ENCODE results near the gene LMCD1. TPM values are rescaled to one million over a fixed set of nuclear protein-coding genes. Genes with fewer than 3 reads are reported as not detected.

LMCD1 gene
- total RNA-seq, 1 donor from 2014 or later = 9.5 TPM

DNA sequence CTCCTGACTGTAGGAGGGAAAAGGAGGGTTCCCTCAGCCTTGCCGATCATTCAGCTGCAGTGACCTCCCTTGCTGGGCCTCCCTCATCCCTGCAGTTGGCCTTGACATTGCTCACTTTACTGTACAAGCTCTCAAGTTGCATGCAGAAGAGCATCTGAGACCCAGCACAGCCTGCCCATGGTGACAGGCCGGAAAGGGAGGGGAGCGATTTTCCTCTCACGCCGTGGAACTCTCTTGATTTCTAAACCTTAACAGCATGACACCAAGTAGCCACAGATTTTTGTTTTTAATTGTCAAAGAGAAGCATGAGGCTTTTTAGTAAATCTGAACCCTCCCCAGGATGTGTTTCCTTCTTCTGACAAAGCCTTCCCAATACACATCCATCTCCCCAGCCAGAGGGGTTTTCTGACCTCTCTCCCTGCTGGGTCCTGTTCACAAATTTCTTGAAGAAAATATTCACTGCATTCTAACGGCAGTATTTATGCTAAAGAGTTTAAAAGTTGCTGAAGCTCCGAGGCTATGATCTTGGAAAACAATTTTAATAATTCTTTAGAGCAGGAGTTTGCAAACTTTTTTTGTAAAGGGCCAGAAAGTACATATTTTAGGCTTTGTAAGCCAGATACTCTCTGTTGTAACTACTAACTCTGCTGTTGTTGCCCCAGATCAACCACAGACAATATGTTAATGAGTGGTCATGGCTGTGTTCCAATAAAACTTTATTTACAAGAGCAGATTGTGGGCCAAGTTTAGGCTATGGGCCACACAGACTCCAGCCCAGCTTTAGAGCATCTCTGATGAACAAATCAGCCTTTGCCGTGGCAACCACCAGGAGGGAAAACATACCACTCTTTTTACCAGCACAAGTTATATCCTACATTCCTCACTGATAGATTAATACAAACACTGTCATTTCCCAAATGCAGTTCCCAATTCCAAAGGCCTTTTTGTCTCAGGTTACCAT, 34.8 kb downstream of the LMCD1 start:
- Mint-ChIP-seq H3K27ac (ENCODE audit: unreplicated experiment) (no peak overlapping the region), H3K36me3 (ENCODE audit: low read depth, unreplicated experiment) (peaks cover 8% of the 10 kb centered on the region)
- DNase-seq (ENCODE audit: low spot score) = no peak

DNA sequence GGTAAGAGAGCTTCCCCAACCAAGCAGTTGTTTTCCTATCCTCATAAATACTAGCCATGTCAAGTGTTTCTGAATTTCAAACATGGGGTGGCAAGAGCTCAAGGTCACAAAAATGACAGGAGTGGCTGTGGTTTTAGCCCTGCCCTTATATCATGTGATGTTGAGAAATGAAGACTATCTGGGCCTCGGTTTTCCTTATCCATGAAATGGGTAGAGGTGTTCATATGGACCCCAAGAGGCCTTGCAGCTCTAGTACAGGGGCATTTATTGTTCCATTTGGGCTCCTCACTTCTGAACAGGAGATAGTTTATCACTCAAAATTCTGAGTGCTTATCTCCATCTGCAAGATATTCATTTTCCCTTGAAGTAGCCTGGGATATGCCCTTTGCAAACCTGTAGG, 35.8 kb downstream of the LMCD1 start:
- peaks cover 8% of the 10 kb centered on the region for H3K36me3 Mint-ChIP-seq (ENCODE audit: low read depth, unreplicated experiment)
- no peak for DNase-seq (ENCODE audit: low spot score)
- peaks cover 9% of the 10 kb centered on the region for H3K27me3 Mint-ChIP-seq (ENCODE audit: unreplicated experiment)
- H3K4me3 Mint-ChIP-seq (ENCODE audit: unreplicated experiment) = no peak overlapping the region
- no peak for TF ChIP-seq CTCF (IDR thresholded peaks at IDR 0.05; ENCODE audit: unreplicated experiment)
- no peaks in the 10 kb centered on the region for H3K9me3 Mint-ChIP-seq (ENCODE audit: unreplicated experiment)
- peaks cover 39% of the 10 kb centered on the region for H3K4me1 Mint-ChIP-seq (ENCODE audit: unreplicated experiment)
- no peak overlapping the region for H3K27ac Mint-ChIP-seq (ENCODE audit: unreplicated experiment)

More for the DNA sequence above, 34.8 kb downstream of the LMCD1 start:
- TF ChIP-seq CTCF (IDR thresholded peaks at IDR 0.05; ENCODE audit: unreplicated experiment) = no peak
- Mint-ChIP-seq H3K27me3 (ENCODE audit: unreplicated experiment) (peaks cover 8% of the 10 kb centered on the region), H3K4me3 (ENCODE audit: unreplicated experiment) (no peak overlapping the region), H3K9me3 (ENCODE audit: unreplicated experiment) (no peaks in the 10 kb centered on the region), H3K4me1 (ENCODE audit: unreplicated experiment) (peaks cover 35% of the 10 kb centered on the region)

- Mint-ChIP-seq H3K4me1 (ENCODE audit: unreplicated experiment) (peaks cover 45% of the 10 kb centered on the region), H3K27me3 (ENCODE audit: unreplicated experiment) (peaks cover 9% of the 10 kb centered on the region), H3K36me3 (ENCODE audit: low read depth, unreplicated experiment) (peaks cover 8% of the 10 kb centered on the region), H3K9me3 (ENCODE audit: unreplicated experiment) (no peaks in the 10 kb centered on the region), H3K4me3 (ENCODE audit: unreplicated experiment) (no peak overlapping the region), H3K27ac (ENCODE audit: unreplicated experiment) (no peak overlapping the region)
- TF ChIP-seq CTCF (IDR thresholded peaks at IDR 0.05; ENCODE audit: unreplicated experiment) = no peak
- DNase-seq (ENCODE audit: low spot score) = no peak
Measured at GRCh38 chr3:8538223-8538622, 36.6 kb downstream of the LMCD1 start.

DNA sequence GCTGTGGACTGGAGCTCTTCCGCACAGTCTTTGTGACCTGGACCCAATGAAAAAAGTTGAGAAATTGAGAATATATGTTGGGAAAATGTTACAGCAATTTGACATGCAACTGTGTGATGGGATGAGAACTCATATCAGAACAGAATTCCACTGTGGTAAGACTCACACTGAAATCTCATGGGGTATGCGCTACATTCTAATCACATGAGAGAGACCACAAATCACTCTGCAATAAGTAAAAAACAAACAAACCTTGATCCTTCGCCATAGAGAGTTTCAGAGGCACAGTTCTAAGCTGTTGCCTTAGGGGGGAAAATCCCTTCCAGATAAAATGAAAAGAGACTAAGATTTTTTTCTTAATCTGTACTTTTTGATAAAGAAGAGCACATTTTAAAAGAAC, 37.3 kb downstream of the LMCD1 start:
- Mint-ChIP-seq H3K4me1 (ENCODE audit: unreplicated experiment) (peaks cover 46% of the 10 kb centered on the region), H3K27me3 (ENCODE audit: unreplicated experiment) (peaks cover 9% of the 10 kb centered on the region), H3K36me3 (ENCODE audit: low read depth, unreplicated experiment) (peaks cover 9% of the 10 kb centered on the region), H3K4me3 (ENCODE audit: unreplicated experiment) (no peak overlapping the region), H3K9me3 (ENCODE audit: unreplicated experiment) (no peaks in the 10 kb centered on the region), H3K27ac (ENCODE audit: unreplicated experiment) (no peak overlapping the region)
- TF ChIP-seq CTCF (IDR thresholded peaks at IDR 0.05; ENCODE audit: unreplicated experiment) = no peak
- no peak for DNase-seq (ENCODE audit: low spot score)

DNA sequence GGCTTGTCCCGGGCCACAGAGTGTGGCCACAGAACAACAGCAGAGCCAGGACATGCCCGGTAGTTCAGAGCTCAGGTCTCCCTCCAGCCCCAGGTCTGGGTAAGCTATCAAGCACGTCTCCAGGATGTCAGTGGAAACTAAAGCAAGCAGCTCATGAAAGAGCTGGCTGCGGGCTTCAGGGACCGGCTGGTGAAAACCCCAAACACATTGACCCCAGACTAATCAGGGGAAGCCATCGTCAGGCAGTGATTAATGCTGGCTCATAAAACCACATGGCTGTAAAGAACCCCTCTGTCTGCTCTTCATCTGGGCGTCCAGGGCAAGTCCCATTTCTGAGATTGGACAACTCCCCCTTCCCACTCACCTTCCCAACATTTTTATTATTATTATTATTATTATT, 37.8 kb downstream of the LMCD1 start:
- Mint-ChIP-seq H3K36me3 (ENCODE audit: low read depth, unreplicated experiment) (peaks cover 12% of the 10 kb centered on the region), H3K9me3 (ENCODE audit: unreplicated experiment) (no peaks in the 10 kb centered on the region), H3K27ac (ENCODE audit: unreplicated experiment) (no peak overlapping the region), H3K27me3 (ENCODE audit: unreplicated experiment) (peaks cover 9% of the 10 kb centered on the region), H3K4me1 (ENCODE audit: unreplicated experiment) (peaks cover 42% of the 10 kb centered on the region), H3K4me3 (ENCODE audit: unreplicated experiment) (no peak overlapping the region)
- no peak for DNase-seq (ENCODE audit: low spot score)
- no peak for TF ChIP-seq CTCF (IDR thresholded peaks at IDR 0.05; ENCODE audit: unreplicated experiment)

Measured in endothelial cell (in vitro differentiated cells).